GM18526 (cell line): Measurements from ENCODE around the gene TES.

Source experiments
- POLR2A ChIP-seq: IDR thresholded peaks from 3 replicates; pipeline ENCODE4 v1.6.1; 2011; ENCODE audit not compliant: insufficient read length; ENCODE audit errors: extremely low read depth

The TES gene, protein sequence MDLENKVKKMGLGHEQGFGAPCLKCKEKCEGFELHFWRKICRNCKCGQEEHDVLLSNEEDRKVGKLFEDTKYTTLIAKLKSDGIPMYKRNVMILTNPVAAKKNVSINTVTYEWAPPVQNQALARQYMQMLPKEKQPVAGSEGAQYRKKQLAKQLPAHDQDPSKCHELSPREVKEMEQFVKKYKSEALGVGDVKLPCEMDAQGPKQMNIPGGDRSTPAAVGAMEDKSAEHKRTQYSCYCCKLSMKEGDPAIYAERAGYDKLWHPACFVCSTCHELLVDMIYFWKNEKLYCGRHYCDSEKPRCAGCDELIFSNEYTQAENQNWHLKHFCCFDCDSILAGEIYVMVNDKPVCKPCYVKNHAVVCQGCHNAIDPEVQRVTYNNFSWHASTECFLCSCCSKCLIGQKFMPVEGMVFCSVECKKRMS

DNA sequence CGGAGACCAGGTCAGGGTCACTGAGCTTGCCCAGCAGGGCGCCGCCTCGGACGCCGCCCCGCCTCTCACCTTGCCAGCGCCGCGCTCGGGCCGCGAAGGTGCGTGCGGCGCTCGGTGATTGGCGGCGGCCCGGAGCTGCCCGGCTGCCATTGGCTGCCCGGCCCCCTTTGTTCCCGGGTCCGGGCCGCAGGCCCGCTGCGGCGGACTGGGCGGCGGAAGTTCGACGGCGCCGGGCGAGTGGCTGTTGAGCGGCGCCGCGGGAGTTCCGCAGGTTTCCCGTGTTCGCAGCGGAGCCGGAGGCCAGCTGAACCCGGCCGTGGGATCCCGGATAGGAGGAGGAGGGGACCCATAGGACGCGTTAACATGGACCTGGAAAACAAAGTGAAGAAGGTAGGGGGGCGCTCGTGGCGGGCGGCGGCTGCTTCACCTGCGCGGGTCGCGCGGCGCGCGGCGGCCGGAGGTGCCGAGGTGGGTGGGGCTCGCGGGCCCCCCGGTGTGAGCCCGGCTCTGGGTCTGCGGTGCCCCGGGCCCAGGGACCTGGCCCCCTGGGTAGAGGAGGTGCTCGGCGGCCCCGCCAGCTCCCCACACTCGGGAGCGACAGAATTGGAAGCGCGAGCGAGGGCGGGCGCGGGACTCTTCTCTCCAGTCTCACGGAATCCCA is at the start of gene TES:
Gene TES (plus strand): TSS at position 195 of the 661 bp plus-strand sequence. CDS start 169 bp downstream, at position 364.
- peak; percentile 61 for TF ChIP-seq POLR2A

GRCh38 chr7:116161728-116162127 is 48.6 kb upstream of the TES start:
- no peak for TF ChIP-seq POLR2A

DNA sequence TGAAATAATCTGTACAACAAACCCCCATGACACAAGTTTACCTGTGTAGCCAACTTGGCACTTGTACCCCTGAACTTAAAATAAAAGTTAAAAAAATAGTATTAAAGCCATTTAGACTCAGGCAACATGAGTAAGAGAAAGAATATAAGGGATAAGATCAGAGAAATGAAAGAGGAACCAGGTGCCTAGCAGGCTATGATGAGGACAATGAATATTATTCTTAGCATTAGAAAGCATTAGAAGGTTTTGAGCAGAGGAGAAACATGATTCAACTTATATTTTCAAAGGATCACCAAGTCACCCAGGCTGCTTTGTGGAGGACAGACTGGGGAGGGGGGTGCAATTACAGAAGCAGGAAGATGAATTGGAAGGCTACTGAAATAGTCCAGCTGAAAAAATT is 48.1 kb upstream of the TES start:
- TF ChIP-seq POLR2A = no peak

DNA sequence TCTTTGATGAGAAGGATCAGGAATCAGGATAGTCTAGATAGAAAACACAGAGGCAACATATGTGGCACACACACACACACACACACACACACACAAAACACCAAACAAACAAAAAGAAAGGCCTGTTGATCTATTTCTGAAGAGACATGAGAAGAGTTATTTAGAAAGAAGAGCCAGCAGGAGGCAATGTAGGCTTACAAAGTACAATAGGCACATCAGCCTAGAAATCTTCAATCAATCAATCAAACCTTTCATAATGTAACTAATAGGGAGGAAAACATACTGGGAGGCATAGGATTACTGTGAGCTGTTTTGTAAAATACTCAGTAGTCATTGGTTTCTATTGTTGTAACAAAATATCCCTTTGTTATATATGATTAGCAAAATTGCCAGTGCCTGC is 47.3 kb upstream of the TES start:
- no peak for TF ChIP-seq POLR2A

DNA sequence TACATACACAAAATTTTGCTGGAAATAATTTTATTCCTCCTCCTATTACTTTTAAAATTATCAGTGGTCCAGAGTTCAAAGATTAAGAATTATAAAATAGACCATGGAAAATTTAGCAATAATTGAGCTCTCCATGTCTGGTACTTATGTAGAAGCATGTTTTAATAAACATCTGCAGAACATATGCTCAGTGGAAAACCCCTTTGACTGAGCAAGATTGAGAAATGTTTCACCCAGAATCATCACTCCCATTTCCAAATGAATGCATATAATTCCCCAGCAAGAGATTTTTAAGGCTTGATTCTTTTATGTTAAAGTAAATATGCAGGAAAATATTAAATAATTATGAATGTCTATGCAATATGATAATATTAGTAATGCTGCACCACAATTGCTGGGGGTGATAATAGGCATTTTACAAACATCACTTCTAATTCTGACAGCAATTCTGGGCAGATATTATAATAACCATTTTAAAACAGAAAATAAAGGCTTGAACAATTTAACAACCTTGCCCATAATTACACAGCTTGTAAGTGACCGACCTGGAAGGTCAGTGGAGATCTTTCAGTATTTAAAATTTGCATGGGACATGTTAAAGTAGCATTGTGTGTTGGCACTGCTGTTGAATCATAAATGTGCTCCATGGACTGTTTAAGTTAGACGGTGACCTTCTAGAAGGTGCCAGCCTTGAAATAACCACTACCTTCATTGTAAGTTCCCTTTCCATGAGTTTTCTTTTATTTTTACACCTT is 45.6 kb upstream of the TES start:
- TF ChIP-seq POLR2A = no peak

- TF ChIP-seq POLR2A = no peak
Measured at GRCh38 chr7:116165717-116166116, 44.6 kb upstream of the TES start.

DNA sequence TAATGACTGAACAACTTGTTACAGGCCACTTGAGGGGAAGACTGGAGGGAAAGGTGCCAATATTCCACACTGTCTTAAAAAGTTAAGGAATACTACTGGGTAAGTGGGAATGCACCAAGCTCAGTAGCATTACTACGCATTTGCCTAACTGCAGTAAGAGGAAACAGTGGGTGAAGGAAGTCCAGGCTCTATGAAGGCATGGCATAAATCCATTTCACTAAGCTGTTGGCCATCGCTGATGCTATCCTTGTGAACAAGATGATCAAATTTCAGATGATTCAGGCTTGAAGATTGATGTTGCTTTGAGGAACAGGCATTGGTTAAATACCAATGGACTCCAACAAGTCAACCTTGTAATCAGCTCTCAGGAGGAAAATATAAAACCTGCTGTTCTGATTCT is 44.2 kb upstream of the TES start:
- no peak for TF ChIP-seq POLR2A

DNA sequence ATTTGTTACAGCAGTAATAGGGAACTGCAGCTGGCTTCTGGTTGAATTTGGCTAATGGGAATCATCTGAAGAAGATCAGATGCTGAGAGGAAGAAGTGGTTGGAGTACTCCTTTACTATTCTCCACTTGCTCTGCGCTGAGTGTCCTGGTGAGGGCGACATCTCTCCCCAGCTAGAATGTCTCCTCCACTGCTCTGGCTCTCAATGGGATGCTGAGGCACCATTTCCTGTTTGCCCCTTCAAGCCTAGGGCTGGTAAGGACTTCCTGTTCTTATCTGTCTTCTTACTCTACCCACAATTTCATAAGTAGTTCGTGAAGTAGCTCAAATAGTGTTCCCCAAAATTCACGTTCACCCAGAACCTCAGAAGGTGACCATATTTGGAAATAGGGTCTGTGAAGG is 43.2 kb upstream of the TES start:
- no peak for TF ChIP-seq POLR2A

DNA sequence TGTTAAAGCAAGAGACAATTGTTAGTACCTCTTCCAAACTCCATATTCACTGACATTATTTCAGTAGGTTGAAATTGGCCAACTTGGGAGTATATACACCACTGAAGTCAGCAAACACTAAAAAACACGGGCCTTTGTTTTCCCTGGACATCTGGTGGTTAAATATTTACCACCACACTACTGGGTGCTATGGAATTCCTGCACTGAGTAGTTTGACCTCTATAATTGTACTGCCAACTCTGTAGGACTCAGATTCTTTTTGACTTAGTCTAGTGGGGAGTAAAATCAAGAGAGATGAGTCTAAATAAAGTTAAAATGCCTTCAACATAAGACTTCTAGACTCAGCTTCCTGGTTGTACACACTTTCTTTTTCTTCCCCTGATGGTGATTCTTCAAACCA is 41.3 kb upstream of the TES start:
- no peak for TF ChIP-seq POLR2A

GRCh38 chr7:116170180-116170579 is 40.2 kb upstream of the TES start:
- no peak for TF ChIP-seq POLR2A

DNA sequence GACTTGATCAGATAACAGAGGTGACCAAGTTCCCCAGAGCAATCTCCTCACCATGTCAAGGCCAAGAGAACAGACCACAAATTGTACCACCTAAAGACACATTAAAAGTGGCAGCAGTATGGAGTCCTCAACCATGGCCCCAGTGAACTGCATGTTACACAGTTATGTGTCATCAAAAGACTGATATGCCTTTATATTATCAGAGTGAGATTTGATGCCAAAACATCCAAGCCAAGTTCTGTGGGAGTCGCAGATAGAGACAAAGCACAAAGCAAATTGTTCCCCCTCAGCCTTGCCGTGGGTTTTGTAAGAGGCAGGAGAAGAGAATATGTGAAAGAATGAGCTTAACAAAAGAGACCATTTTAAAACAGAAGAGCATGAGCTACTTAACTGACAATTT is 39.2 kb upstream of the TES start:
- TF ChIP-seq POLR2A = no peak

- no peak for TF ChIP-seq POLR2A
Measured at GRCh38 chr7:116172353-116172752, 38.0 kb upstream of the TES start.

- TF ChIP-seq POLR2A = no peak
Measured at GRCh38 chr7:116173051-116174028, 37.0 kb upstream of the TES start.

DNA sequence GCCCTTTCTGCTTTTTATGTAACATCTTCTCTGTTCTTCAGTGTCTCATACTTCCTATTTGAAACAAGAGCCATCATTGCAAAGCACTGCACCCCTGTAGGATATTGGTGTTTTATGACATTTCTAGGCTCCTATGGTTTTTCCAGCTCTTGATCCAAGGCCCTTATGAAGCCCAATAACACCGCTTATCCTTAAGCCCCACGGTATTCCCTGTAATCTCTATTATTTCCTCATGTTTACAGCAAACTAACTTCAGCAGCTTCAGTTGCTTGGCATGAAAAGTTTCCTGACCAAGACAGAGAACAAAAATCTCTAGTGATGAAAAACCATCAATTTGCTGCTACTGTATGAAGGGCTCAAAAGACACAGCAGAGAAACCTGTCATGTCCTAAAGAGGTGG is 34.1 kb upstream of the TES start:
- no peak for TF ChIP-seq POLR2A

- TF ChIP-seq POLR2A = no peak
Measured at GRCh38 chr7:116177009-116177408, 33.3 kb upstream of the TES start.
